ENCODE measurements around the gene PIAS4. TPM values are rescaled to one million over a fixed set of nuclear protein-coding genes. Genes with fewer than 3 reads are reported as not detected.

Gene PIAS4
- total and polyA plus RNA-seq, 2 donors (not counting 3 experiments of a cell fraction or from before 2014, with no cell fraction given) = 26.2 to 46.2 TPM

DNA sequence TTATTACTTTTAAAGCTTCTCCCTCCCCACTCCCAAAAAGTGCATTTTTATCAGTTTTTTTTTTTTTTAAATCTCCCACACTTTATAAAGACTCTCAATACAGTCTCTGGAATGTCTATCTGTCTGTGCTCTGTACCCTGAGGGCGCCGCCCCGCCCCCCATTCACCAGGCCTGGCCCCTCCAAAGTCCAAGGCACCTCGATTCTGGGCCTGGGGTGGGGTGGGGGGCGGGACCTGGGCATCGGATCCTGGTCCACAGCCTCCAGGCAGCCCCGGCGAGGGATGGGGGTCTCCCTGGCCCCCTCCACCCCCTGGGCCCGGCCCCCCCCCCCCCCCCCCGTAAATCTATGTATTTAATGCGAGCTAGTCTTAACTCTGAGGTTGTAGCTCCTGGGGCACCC lies 35.9 kb downstream of the PIAS4 start:
- dilution Hi-C loops (cut with MboI; ENCODE audit: extremely low pct_ligation_motif_present, low sequenced_read_pairs) = no loop called here

More for the DNA sequence above, 35.9 kb downstream of the PIAS4 start:
- intact Hi-C loops (cut with micrococcal nuclease) = no loop called here
- Histone ChIP-seq H3K27ac (ENCODE audit: insufficient read depth, low read depth, low read length) (no peak overlapping the region), H2AFZ (ENCODE audit: low read depth, low read length) (no peak overlapping the region), H3K27me3 (ENCODE audit: control insufficient read depth in 2 of 2, insufficient read depth in 2 of 2, low read length in 2 of 2) (no peaks in the 10 kb centered on the region), H4K20me1 (replicated peaks; ENCODE audit: control insufficient read depth, extremely low read depth, insufficient read depth, low read length) (no peaks in the 10 kb centered on the region), H3K9me1 (replicated peaks; ENCODE audit: control insufficient read depth, extremely low read depth, insufficient read depth, low read length) (no peaks in the 10 kb centered on the region), H3K4me3 (replicated peaks in 1 of 3; ENCODE audit: insufficient read depth in 1 of 3, low read depth in 1 of 3, low read length in 3 of 3) (no peak overlapping the region), H3K9ac (replicated peaks; ENCODE audit: extremely low read depth, insufficient read depth, low read length) (no peak overlapping the region), H3K9me3 (replicated peaks; ENCODE audit: control insufficient read depth, insufficient read depth, low read length) (no peaks in the 10 kb centered on the region), H3K36me3 (ENCODE audit: control insufficient read depth in 2 of 2, extremely low read depth in 1 of 2, insufficient read depth in 2 of 2, low read length in 2 of 2) (peaks cover 0 to 13% of the 10 kb centered on the region in 2 experiments), H3K4me2 (ENCODE audit: insufficient read depth, low read length) (no peak overlapping the region), H3K79me2 (ENCODE audit: control insufficient read depth, insufficient read depth, low read length) (peaks cover 29% of the 10 kb centered on the region), H3K4me1 (ENCODE audit: control insufficient read depth, extremely low read depth, insufficient read depth, low read length) (no peaks in the 10 kb centered on the region)
- POLR2A ChIA-PET = interaction anchor here (0.6 kb wide), 1 partner anchor 141 kb away, joined by 4 read pairs; no protein-coding TSS in a partner anchor
- no TSS peak for BruUV-seq (replicated peaks)
- CTCF ChIA-PET = no interaction called here
- DNase-seq (ENCODE audit: low read depth, low spot score) = no peak
- TF ChIP-seq, protein P1, sequence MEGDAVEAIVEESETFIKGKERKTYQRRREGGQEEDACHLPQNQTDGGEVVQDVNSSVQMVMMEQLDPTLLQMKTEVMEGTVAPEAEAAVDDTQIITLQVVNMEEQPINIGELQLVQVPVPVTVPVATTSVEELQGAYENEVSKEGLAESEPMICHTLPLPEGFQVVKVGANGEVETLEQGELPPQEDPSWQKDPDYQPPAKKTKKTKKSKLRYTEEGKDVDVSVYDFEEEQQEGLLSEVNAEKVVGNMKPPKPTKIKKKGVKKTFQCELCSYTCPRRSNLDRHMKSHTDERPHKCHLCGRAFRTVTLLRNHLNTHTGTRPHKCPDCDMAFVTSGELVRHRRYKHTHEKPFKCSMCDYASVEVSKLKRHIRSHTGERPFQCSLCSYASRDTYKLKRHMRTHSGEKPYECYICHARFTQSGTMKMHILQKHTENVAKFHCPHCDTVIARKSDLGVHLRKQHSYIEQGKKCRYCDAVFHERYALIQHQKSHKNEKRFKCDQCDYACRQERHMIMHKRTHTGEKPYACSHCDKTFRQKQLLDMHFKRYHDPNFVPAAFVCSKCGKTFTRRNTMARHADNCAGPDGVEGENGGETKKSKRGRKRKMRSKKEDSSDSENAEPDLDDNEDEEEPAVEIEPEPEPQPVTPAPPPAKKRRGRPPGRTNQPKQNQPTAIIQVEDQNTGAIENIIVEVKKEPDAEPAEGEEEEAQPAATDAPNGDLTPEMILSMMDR (IDR thresholded peaks at IDR 0.05; ENCODE audit: extremely low read depth in 1 of 2, insufficient read depth in 1 of 2, low read depth in 1 of 2, low read length in 2 of 2) = no peak
- TF ChIP-seq EZH2 (IDR thresholded peaks at IDR 0.05; ENCODE audit: borderline replicate concordance, low read depth, low read length, severe bottlenecking) (no peak), MYC (IDR thresholded peaks at IDR 0.05; ENCODE audit: low read depth, low read length) (no peak), JUN (IDR thresholded peaks at IDR 0.05; ENCODE audit: borderline replicate concordance, insufficient read depth, insufficient read length, low read depth) (no peak), FOS (IDR thresholded peaks at IDR 0.05; ENCODE audit: borderline replicate concordance, insufficient read depth, low read length) (no peak), POLR2AphosphoS5 (IDR thresholded peaks at IDR 0.05; ENCODE audit: insufficient read depth, low read depth, low read length) (no peak)
- TF ChIP-seq, protein P2, sequence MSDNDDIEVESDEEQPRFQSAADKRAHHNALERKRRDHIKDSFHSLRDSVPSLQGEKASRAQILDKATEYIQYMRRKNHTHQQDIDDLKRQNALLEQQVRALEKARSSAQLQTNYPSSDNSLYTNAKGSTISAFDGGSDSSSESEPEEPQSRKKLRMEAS (IDR thresholded peaks at IDR 0.05; ENCODE audit: insufficient read depth, insufficient read length) = no peak
- FAIRE-seq = no peak
